Measurements from ENCODE around the gene PNPLA2.

Gene PNPLA2

DNA sequence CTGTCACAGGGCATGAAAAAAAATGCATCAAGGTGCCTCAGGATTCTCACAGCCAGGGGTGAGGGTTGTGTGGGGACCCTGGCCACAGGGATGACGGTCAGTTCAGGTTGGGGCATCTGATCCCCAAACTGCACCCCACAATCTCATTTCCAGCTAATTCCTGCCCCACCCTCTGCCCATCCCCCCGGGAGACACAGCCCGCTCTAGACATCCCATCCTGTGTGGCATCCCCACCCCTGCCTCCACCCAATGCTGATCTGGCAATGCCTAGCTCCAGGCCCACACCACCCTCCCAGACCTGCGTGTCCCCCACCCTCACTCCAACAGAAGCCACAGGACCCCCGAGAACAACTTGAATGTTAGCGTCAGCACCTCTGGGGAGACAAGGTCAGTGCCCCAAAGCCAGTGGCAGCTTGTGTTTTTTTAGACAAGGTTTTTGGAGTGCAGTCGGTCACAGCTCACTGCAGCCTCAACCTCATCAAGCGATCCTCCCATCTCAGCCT is 49.2 kb downstream of the PNPLA2 start:
- Histone ChIP-seq H3K36me3 (replicated peaks) (peaks cover 7% of the 10 kb centered on the region), H3K4me3 (ENCODE audit: low read depth, low read length) (no peak overlapping the region), H3K27me3 (replicated peaks) (no peaks in the 10 kb centered on the region), H3K27ac (no peak overlapping the region)
- DNase-seq = no peak
- no peak for TF ChIP-seq CTCF (IDR thresholded peaks at IDR 0.05; ENCODE audit: low read depth, low read length, missing control alignments)
- in situ Hi-C loops (cut with HindIII; ENCODE audit: low pct_ligation_motif_present, low sequenced_read_pairs) = no loop called here

GRCh38 chr11:868394-868793 is 49.7 kb downstream of the PNPLA2 start:
- H3K4me3 ChIP-seq (ENCODE audit: low read depth, low read length) = no peak overlapping the region
- TF ChIP-seq CTCF (IDR thresholded peaks at IDR 0.05; ENCODE audit: low read depth, low read length, missing control alignments) = no peak
- H3K27ac ChIP-seq = no peak overlapping the region
- no peak for DNase-seq
- H3K36me3 ChIP-seq (replicated peaks) = peaks cover 7% of the 10 kb centered on the region
- H3K27me3 ChIP-seq (replicated peaks) = no peaks in the 10 kb centered on the region
- in situ Hi-C loops (cut with HindIII; ENCODE audit: low pct_ligation_motif_present, low sequenced_read_pairs) = no loop called here

DNA sequence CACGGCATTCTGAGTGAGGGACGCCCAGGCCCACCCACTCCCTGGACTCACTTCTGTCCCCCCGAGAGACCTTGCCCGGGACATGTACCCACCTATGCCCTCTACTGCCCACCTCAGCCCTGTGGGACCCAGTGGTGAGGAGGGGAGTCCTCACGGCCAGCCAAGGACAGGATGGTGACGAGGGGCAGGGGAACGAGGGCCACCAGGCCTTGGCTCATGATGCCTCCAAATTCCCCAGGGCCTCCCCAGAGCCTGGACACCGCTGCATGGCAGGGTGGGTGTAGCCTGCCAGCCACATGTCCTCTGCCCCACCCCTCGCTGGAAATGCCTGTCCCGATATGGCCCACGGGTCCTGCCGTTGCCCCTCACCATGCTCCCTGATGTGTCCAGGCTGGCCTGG is 50.1 kb downstream of the PNPLA2 start:
- Histone ChIP-seq H3K27me3 (replicated peaks) (no peaks in the 10 kb centered on the region), H3K36me3 (replicated peaks) (peaks cover 7% of the 10 kb centered on the region), H3K4me3 (ENCODE audit: low read depth, low read length) (no peak overlapping the region), H3K27ac (no peak overlapping the region)
- in situ Hi-C loops (cut with HindIII; ENCODE audit: low pct_ligation_motif_present, low sequenced_read_pairs) = no loop called here
- DNase-seq = no peak
- no peak for TF ChIP-seq CTCF (IDR thresholded peaks at IDR 0.05; ENCODE audit: low read depth, low read length, missing control alignments)

DNA sequence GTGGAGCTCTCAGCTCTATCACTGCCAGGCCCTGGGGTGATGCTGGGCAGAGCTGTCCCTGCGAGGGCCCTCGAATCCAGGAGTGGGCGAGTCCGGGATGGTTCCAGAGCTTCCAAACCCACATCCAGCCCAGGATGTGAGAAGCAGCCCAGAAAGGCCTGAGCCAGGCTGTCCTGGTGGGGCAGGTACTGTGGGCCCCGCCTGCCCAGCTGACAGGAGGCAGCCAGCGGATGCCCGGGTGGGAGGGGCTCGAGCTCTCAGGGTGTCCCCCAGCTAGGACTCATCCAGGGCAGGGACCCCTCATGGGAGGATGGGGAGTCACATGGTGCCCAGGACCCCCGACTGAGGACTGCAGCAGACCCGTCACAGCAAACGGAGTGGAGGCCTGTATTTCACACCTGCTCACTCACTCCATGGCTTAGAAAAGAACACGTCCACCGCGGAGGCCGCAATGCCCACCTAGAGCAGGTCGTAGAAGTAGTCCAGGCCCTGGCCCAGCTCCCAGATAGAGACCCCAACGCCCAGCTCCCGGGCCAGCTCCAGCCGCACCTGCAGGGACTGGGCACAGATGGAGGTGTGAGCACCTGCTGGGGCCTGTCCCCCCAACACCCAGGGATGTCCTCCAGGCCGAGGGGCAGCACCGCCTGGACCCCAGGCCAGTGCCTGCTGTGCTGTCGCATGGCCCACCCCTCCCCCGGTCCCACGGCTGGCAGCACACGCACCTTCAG is 50.8 kb downstream of the PNPLA2 start:
- Histone ChIP-seq H3K36me3 (replicated peaks) (peaks cover 7% of the 10 kb centered on the region), H3K4me3 (ENCODE audit: low read depth, low read length) (no peak overlapping the region), H3K27me3 (replicated peaks) (no peaks in the 10 kb centered on the region), H3K27ac (no peak overlapping the region)
- in situ Hi-C loops (cut with HindIII; ENCODE audit: low pct_ligation_motif_present, low sequenced_read_pairs) = no loop called here
- no peak for DNase-seq
- TF ChIP-seq CTCF (IDR thresholded peaks at IDR 0.05; ENCODE audit: low read depth, low read length, missing control alignments) = no peak

DNA sequence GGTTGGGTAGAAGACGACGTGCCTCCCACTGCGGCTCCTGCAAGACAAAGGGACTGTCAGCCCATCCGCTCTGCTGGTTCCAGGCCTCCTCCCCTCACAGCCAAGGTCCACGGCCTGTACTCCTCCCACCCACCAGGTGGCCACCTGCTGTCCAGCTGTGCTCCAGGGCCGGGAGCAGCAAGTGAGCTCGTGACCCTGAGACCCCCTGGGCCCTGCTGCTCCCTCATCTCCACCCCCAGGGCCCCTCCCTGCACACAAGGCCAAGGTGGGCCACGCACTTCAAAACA is 51.4 kb downstream of the PNPLA2 start:
- TF ChIP-seq CTCF (IDR thresholded peaks at IDR 0.05; ENCODE audit: low read depth, low read length, missing control alignments) = peak; percentile 49
- no peaks in the 10 kb centered on the region for H3K27me3 ChIP-seq (replicated peaks)
- H3K4me3 ChIP-seq (ENCODE audit: low read depth, low read length) = no peak overlapping the region
- no peak for DNase-seq
- in situ Hi-C loops (cut with HindIII; ENCODE audit: low pct_ligation_motif_present, low sequenced_read_pairs) = no loop called here
- no peak overlapping the region for H3K27ac ChIP-seq
- peaks cover 7% of the 10 kb centered on the region for H3K36me3 ChIP-seq (replicated peaks)

DNA sequence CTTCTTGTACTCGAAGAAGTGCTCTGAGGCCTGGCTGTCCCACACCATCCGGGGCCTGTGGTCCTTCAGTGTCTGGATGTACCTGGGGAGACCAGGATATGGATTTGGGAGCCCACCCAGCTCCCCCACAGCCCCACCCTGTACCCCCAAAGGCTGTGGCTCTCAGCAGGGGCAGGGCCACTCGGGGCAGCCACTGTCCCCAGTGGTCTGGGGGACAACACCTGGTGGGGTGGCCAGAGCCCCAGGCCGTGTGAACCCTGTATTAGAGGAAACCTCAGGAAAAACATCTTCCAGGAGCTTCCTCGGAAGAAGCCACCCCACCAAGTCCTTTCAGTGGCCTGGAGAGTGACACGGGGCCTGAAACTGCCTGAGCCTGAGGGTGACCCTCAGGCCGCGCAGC is 51.7 kb downstream of the PNPLA2 start:
- no peak for DNase-seq
- TF ChIP-seq CTCF (IDR thresholded peaks at IDR 0.05; ENCODE audit: low read depth, low read length, missing control alignments) = no peak
- no peak overlapping the region for H3K27ac ChIP-seq
- in situ Hi-C loops (cut with HindIII; ENCODE audit: low pct_ligation_motif_present, low sequenced_read_pairs) = no loop called here
- H3K27me3 ChIP-seq (replicated peaks) = no peaks in the 10 kb centered on the region
- H3K36me3 ChIP-seq (replicated peaks) = peaks cover 6% of the 10 kb centered on the region
- H3K4me3 ChIP-seq (ENCODE audit: low read depth, low read length) = no peak overlapping the region
